ENCODE measurements around the gene APPL2.
A peak's percentile ranks its signal among the peaks of the same experiment; 100 is the strongest.
"Not testable (repeated sequence)": the region's sequence is repeated elsewhere in the genome, so short reads cannot be mapped to it uniquely, and the experiment has no call there.

The APPL2 gene

GRCh38 chr12:105253866-105254513 is 18.0 kb upstream of the APPL2 start:
- Histone ChIP-seq H3K27me3 (ENCODE audit: control insufficient read depth, insufficient read depth, low read length) (no peaks in the 10 kb centered on the region), H3K9ac (ENCODE audit: low read length) (no peak overlapping the region), H3K36me3 (ENCODE audit: control insufficient read depth, low read depth, low read length) (no peaks in the 10 kb centered on the region), H3K4me3 (ENCODE audit: low read length) (no peak overlapping the region), H3K4me1 (ENCODE audit: control insufficient read depth, low read depth, low read length) (no peaks in the 10 kb centered on the region), H3K9me3 (ENCODE audit: control insufficient read depth, low read depth, low read length) (no peaks in the 10 kb centered on the region), H3K27ac (ENCODE audit: low read length) (no peak overlapping the region)

DNA sequence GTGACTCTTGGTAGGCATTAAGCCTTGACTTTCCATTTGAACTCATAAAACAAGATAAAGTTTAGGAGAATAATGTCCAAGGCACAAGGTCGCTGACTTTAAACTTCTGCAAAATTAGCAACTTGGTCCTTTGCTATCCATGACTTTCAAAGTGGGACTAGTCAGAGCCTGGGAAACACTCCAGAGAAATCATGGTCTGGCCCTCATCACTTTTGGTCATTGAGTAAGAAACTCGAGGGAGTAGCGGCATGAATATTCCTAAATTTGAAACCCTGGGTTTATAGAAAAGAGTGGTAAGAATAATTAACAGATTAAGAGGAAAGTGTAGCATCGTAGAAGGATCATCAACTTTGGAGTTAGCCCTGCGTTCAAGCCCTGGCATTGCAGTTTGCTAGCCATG is 16.9 kb upstream of the APPL2 start:
- H3K4me3 ChIP-seq (ENCODE audit: low read length) = no peak overlapping the region
- no peaks in the 10 kb centered on the region for H3K4me1 ChIP-seq (ENCODE audit: control insufficient read depth, low read depth, low read length)
- H3K9me3 ChIP-seq (ENCODE audit: control insufficient read depth, low read depth, low read length) = no peaks in the 10 kb centered on the region
- H3K36me3 ChIP-seq (ENCODE audit: control insufficient read depth, low read depth, low read length) = no peaks in the 10 kb centered on the region
- H3K27me3 ChIP-seq (ENCODE audit: control insufficient read depth, insufficient read depth, low read length) = no peaks in the 10 kb centered on the region
- no peak overlapping the region for H3K27ac ChIP-seq (ENCODE audit: low read length)
- H3K9ac ChIP-seq (ENCODE audit: low read length) = no peak overlapping the region

GRCh38 chr12:105245776-105246427 is 9.9 kb upstream of the APPL2 start:
- H3K4me1 ChIP-seq (ENCODE audit: control insufficient read depth, low read depth, low read length); H3K9me3 ChIP-seq (ENCODE audit: control insufficient read depth, low read depth, low read length); H3K36me3 ChIP-seq (ENCODE audit: control insufficient read depth, low read depth, low read length); H3K4me3 ChIP-seq (ENCODE audit: low read length); H3K27me3 ChIP-seq (ENCODE audit: control insufficient read depth, insufficient read depth, low read length); H3K9ac ChIP-seq (ENCODE audit: low read length); H3K27ac ChIP-seq (ENCODE audit: low read length): not testable (repeated sequence)

DNA sequence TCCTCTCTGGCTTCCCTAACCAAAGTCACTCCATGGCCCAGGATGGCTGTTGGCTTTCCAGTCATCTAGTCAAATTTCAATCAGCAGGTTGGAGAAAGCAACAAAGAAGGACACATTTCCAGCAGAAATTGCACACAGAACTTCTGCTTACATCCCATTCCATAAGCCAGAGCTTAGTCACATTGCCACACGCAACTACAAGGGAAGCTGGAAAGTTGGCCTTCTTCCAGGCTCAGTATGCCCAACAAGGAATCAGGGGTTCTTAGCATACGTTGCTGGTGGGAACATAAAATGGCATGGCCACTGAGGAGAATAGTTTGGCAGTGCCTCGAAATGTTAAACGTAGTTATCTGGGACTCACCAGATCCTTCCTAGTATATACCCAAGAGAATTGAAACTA is 9.3 kb upstream of the APPL2 start:
- no peaks in the 10 kb centered on the region for H3K4me1 ChIP-seq (ENCODE audit: control insufficient read depth, low read depth, low read length)
- no peak overlapping the region for H3K27ac ChIP-seq (ENCODE audit: low read length)
- no peak overlapping the region for H3K9ac ChIP-seq (ENCODE audit: low read length)
- no peaks in the 10 kb centered on the region for H3K36me3 ChIP-seq (ENCODE audit: control insufficient read depth, low read depth, low read length)
- H3K9me3 ChIP-seq (ENCODE audit: control insufficient read depth, low read depth, low read length) = peaks cover 6% of the 10 kb centered on the region
- H3K27me3 ChIP-seq (ENCODE audit: control insufficient read depth, insufficient read depth, low read length) = no peaks in the 10 kb centered on the region
- H3K4me3 ChIP-seq (ENCODE audit: low read length) = no peak overlapping the region

GRCh38 chr12:105240228-105240627 is 4.3 kb upstream of the APPL2 start:
- no peak overlapping the region for H3K4me3 ChIP-seq (ENCODE audit: low read length)
- peaks cover under 1% of the 10 kb centered on the region for H3K4me1 ChIP-seq (ENCODE audit: control insufficient read depth, low read depth, low read length)
- no peak overlapping the region for H3K27ac ChIP-seq (ENCODE audit: low read length)
- peaks cover under 1% of the 10 kb centered on the region for H3K9me3 ChIP-seq (ENCODE audit: control insufficient read depth, low read depth, low read length)
- peaks cover 4% of the 10 kb centered on the region for H3K27me3 ChIP-seq (ENCODE audit: control insufficient read depth, insufficient read depth, low read length)
- H3K9ac ChIP-seq (ENCODE audit: low read length) = no peak overlapping the region
- H3K36me3 ChIP-seq (ENCODE audit: control insufficient read depth, low read depth, low read length) = no peaks in the 10 kb centered on the region

DNA sequence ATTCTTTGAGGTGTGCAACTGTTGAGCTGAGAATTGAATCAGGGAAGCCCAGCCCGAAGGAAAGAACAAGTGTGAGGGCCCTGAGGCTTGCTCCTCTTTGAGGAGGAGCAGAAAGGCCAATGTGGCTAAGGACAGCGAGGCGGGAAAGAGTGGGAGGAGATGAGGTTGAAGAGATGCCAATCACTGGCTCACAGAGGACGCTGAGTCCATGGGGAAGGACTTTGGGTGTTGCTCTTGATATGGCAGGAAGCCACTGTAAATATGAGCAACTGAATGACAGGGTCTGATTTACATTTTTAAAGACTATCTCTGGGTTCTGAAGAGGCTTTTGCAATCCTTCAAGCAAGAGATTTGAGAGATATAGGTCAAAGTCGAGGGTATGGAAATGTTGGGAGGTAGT is 3.3 kb upstream of the APPL2 start:
- Histone ChIP-seq H3K9me3 (ENCODE audit: control insufficient read depth, low read depth, low read length) (no peaks in the 10 kb centered on the region), H3K27ac (ENCODE audit: low read length) (no peak overlapping the region), H3K9ac (ENCODE audit: low read length) (no peak overlapping the region), H3K4me1 (ENCODE audit: control insufficient read depth, low read depth, low read length) (peaks cover 5% of the 10 kb centered on the region), H3K4me3 (ENCODE audit: low read length) (no peak overlapping the region), H3K36me3 (ENCODE audit: control insufficient read depth, low read depth, low read length) (no peaks in the 10 kb centered on the region), H3K27me3 (ENCODE audit: control insufficient read depth, insufficient read depth, low read length) (peaks cover 4% of the 10 kb centered on the region)

- Histone ChIP-seq H3K4me1 (ENCODE audit: control insufficient read depth, low read depth, low read length) (peaks cover 5% of the 10 kb centered on the region), H3K4me3 (ENCODE audit: low read length) (no peak overlapping the region), H3K27ac (ENCODE audit: low read length) (no peak overlapping the region), H3K27me3 (ENCODE audit: control insufficient read depth, insufficient read depth, low read length) (peaks cover 4% of the 10 kb centered on the region), H3K9me3 (ENCODE audit: control insufficient read depth, low read depth, low read length) (no peaks in the 10 kb centered on the region), H3K9ac (ENCODE audit: low read length) (no peak overlapping the region), H3K36me3 (ENCODE audit: control insufficient read depth, low read depth, low read length) (no peaks in the 10 kb centered on the region)
These were observed 1.7 kb upstream of the APPL2 start for GRCh38 chr12:105237666-105238065.

DNA sequence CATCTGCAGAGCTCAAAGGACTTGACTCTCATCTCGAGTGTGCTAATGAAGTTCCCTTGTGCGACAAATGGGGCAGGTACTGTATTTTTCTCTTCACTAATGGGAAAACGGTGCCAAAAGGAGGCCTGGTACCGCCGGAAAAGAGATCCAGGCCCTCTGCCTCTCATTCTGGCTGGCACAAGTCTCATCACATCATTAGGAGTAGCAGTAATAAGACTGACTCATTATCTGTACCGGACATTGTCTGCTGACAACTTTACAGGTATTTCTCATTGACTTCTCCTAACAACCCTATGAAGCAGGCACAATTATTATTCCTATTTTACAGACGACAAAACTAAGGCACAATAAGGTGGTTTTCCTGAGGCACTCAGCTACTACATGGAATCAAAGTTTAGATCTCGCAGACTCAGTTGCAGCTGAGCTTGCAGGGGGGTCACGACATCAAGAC is 668 bp downstream of the APPL2 start:
- Histone ChIP-seq H3K36me3 (ENCODE audit: control insufficient read depth, low read depth, low read length) (no peaks in the 10 kb centered on the region), H3K9me3 (ENCODE audit: control insufficient read depth, low read depth, low read length) (no peaks in the 10 kb centered on the region), H3K27me3 (ENCODE audit: control insufficient read depth, insufficient read depth, low read length) (peaks cover 4% of the 10 kb centered on the region), H3K9ac (ENCODE audit: low read length) (peak overlapping the region; percentile 57), H3K4me3 (ENCODE audit: low read length) (peak overlapping the region; percentile 90), H3K4me1 (ENCODE audit: control insufficient read depth, low read depth, low read length) (peaks cover 5% of the 10 kb centered on the region), H3K27ac (ENCODE audit: low read length) (no peak overlapping the region)

DNA sequence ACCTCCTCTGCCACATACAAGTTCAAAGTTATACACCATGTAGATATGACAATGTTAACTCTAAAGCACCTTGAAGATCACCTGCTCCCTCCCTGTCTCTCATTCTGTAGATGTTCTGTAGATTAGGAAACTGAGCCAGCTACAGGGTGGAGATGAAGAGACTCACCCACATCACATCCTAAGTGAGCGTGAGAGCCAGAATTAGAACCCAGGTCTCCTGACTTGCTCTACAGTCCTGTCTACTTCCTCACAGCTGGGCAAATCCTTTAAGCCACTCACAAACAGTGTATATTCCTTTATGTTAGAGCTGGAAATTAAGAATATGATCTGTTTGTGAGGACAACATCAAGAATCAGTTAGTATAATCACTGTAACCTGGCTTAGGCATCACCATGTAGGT is 1.8 kb downstream of the APPL2 start:
- Histone ChIP-seq H3K9ac (ENCODE audit: low read length) (no peak overlapping the region), H3K27ac (ENCODE audit: low read length) (no peak overlapping the region), H3K27me3 (ENCODE audit: control insufficient read depth, insufficient read depth, low read length) (peaks cover 4% of the 10 kb centered on the region), H3K4me3 (ENCODE audit: low read length) (no peak overlapping the region), H3K4me1 (ENCODE audit: control insufficient read depth, low read depth, low read length) (peaks cover 5% of the 10 kb centered on the region), H3K9me3 (ENCODE audit: control insufficient read depth, low read depth, low read length) (no peaks in the 10 kb centered on the region), H3K36me3 (ENCODE audit: control insufficient read depth, low read depth, low read length) (no peaks in the 10 kb centered on the region)

DNA sequence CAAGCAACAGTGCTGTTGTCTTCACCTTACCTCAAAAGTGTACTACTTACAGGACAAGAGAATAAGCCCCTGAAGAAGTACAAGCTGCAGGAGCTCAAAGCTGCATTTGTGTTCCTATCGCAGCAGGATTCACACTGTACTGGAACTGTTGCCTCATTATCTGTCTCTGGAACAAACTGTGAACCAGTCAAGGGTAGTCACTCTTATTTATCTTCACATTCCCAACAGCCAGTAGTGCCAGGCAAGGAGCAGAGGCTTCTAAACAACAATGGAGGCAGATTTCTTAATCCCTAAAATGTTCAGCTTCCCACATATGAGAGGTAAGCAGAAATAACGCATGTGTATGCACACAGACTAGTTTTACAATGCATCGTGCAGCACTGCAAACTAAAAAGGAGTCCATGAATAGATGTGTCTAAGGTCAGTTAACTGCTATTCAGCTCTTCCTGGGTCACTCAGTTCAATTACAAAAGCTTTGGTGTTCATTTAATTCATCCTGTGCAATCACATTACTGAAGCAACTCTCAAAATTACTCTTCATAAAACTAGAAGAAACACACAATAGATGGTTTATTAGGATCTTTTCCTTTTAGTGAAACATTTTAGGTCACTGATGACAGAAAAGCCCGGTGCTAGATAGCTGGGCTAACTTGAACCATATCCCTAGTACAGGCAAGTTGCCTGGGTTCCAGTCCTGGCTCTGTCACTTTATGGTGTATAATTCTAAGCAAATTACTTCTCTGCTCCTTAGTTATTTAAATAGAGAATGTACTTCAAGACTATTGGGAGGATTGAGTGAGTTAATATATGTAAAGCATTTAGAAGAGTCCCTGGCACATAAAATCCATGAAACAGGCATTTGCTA is 2.7 kb downstream of the APPL2 start:
- Histone ChIP-seq H3K4me3 (ENCODE audit: low read length) (no peak overlapping the region), H3K4me1 (ENCODE audit: control insufficient read depth, low read depth, low read length) (peaks cover 5% of the 10 kb centered on the region), H3K9ac (ENCODE audit: low read length) (no peak overlapping the region), H3K36me3 (ENCODE audit: control insufficient read depth, low read depth, low read length) (peaks cover 4% of the 10 kb centered on the region), H3K9me3 (ENCODE audit: control insufficient read depth, low read depth, low read length) (no peaks in the 10 kb centered on the region), H3K27me3 (ENCODE audit: control insufficient read depth, insufficient read depth, low read length) (no peaks in the 10 kb centered on the region), H3K27ac (ENCODE audit: low read length) (no peak overlapping the region)

- H3K9me3 ChIP-seq (ENCODE audit: control insufficient read depth, low read depth, low read length) = no peaks in the 10 kb centered on the region
- no peaks in the 10 kb centered on the region for H3K27me3 ChIP-seq (ENCODE audit: control insufficient read depth, insufficient read depth, low read length)
- H3K9ac ChIP-seq (ENCODE audit: low read length) = no peak overlapping the region
- H3K4me1 ChIP-seq (ENCODE audit: control insufficient read depth, low read depth, low read length) = peaks cover 5% of the 10 kb centered on the region
- peaks cover 14% of the 10 kb centered on the region for H3K36me3 ChIP-seq (ENCODE audit: control insufficient read depth, low read depth, low read length)
- no peak overlapping the region for H3K27ac ChIP-seq (ENCODE audit: low read length)
- H3K4me3 ChIP-seq (ENCODE audit: low read length) = no peak overlapping the region
These were observed 4.6 kb downstream of the APPL2 start for GRCh38 chr12:105231396-105231795.
